Gastrocnemius medialis (tissue), 4 donors: ENCODE data around the gene GPR173.

Source experiments
- POLR2A ChIP-seq, 2 donors: fragments of 450-650 bp; IDR thresholded peaks; one replicate each; pipeline ENCODE4 v1.6.1; 2017; ENCODE audit warnings: antibody characterized with exemption in 2 of 2, mild to moderate bottlenecking in 2 of 2, moderate library complexity in 2 of 2
- TF ChIP-seq, protein P1 (sequence below), 5 experiments: fragments of 450-650 bp in 3 of 5; fragments of 200-600 bp in 2 of 5; sonication (generic) in 2 of 5; IDR thresholded peaks in 4 of 5; conservative IDR thresholded peaks in 1 of 5; 1 replicate in 4 of 5; 2 replicates in 1 of 5; pipeline ENCODE4 v1.5.1; 2016 to 2019; ENCODE audit warnings: antibody characterized with exemption in 5 of 5, mild to moderate bottlenecking in 3 of 5, moderate library complexity in 3 of 5

DNA sequence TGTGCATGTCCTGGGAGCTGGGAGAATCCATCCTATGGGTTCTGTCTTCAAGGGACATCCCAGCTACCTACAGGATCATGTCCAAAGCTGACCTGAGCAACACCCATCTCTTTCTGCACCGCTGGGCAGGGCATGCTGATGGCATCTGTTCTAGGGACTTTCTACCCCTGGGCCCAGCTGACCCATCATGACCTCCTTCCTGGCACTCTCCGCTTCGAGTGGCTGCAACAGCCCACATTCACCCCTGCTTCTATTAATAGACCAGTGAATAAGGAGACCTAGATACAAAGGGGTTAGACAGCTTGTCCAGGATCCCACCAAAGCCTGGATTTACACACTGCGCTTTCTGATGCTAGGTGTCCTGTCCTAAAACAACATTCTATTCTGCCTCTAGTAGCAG, 44.6 kb upstream of the GPR173 start:
- TF ChIP-seq, protein P1, sequence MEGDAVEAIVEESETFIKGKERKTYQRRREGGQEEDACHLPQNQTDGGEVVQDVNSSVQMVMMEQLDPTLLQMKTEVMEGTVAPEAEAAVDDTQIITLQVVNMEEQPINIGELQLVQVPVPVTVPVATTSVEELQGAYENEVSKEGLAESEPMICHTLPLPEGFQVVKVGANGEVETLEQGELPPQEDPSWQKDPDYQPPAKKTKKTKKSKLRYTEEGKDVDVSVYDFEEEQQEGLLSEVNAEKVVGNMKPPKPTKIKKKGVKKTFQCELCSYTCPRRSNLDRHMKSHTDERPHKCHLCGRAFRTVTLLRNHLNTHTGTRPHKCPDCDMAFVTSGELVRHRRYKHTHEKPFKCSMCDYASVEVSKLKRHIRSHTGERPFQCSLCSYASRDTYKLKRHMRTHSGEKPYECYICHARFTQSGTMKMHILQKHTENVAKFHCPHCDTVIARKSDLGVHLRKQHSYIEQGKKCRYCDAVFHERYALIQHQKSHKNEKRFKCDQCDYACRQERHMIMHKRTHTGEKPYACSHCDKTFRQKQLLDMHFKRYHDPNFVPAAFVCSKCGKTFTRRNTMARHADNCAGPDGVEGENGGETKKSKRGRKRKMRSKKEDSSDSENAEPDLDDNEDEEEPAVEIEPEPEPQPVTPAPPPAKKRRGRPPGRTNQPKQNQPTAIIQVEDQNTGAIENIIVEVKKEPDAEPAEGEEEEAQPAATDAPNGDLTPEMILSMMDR (IDR thresholded peaks at IDR 0.05 in 4 of 5, conservative IDR thresholded peaks at IDR 0.05 in 1 of 5) = no peak
- TF ChIP-seq POLR2A (IDR thresholded peaks at IDR 0.05) = no peak
